Suprapubic skin (tissue), 4 donors: ENCODE data around the gene PXDC1.

Source experiments
- EP300 ChIP-seq: sonication (generic); formaldehyde crosslinking; IDR thresholded peaks from one replicate; pipeline ENCODE4 v1.6.1; 2017; ENCODE audit warnings: antibody characterized with exemption
- POLR2A ChIP-seq, 2 donors: fragments of 450-650 bp; IDR thresholded peaks; one replicate each; pipeline ENCODE4 v1.6.1; 2017; ENCODE audit warnings: antibody characterized with exemption in 2 of 2, mild to moderate bottlenecking in 2 of 2, moderate library complexity in 2 of 2
- POLR2AphosphoS5 ChIP-seq, 3 donors: sonication (generic); formaldehyde crosslinking; IDR thresholded peaks; one replicate each; pipeline ENCODE4 v1.6.1; 2017; ENCODE audit warnings: antibody characterized with exemption in 3 of 3
- TF ChIP-seq, protein P1 (sequence below), 2 donors: fragments of 200-600 bp in 1 of 2; fragments of 450-650 bp in 1 of 2; sonication (generic) in 1 of 2; IDR thresholded peaks; one replicate each; pipeline ENCODE4 v1.5.1; 2016 to 2019; ENCODE audit warnings: antibody characterized with exemption in 2 of 2, mild to moderate bottlenecking in 1 of 2, moderate library complexity in 1 of 2

DNA sequence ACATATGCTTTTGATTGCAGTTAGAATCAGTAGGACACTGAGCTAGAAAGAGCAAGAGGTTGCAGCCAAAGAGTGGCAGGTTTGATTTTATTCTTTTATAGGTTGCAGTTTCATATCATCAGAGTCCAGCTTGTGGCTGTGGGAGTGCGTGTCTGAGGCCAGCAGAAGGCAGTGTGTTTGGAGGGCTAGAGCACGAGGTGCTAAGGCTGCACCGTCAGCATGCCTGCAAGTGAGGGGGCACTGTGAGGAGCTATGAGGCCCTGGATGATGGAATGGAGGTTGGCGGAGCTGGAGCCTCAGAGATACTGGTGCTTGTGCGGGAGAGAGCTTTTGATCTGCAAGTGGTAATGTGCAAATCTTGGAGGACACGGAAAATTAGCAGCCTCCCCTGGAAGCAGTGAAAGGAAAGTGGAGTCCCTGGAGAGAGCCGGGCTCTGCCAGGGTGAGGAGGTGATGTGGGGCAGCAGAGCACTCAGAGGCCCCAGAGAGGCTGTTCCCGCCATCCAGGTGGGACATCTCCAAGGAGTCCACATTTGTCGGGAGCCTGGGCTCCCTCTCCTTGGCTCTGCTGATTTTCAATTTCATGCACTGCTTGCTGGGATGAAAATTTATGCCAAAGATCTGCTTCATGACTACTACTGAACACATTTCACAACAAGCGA, 43.6 kb downstream of the PXDC1 start:
- TF ChIP-seq POLR2A (IDR thresholded peaks at IDR 0.05) (no peak), EP300 (no peak), POLR2AphosphoS5 (IDR thresholded peaks at IDR 0.05) (no peak)
- TF ChIP-seq, protein P1, sequence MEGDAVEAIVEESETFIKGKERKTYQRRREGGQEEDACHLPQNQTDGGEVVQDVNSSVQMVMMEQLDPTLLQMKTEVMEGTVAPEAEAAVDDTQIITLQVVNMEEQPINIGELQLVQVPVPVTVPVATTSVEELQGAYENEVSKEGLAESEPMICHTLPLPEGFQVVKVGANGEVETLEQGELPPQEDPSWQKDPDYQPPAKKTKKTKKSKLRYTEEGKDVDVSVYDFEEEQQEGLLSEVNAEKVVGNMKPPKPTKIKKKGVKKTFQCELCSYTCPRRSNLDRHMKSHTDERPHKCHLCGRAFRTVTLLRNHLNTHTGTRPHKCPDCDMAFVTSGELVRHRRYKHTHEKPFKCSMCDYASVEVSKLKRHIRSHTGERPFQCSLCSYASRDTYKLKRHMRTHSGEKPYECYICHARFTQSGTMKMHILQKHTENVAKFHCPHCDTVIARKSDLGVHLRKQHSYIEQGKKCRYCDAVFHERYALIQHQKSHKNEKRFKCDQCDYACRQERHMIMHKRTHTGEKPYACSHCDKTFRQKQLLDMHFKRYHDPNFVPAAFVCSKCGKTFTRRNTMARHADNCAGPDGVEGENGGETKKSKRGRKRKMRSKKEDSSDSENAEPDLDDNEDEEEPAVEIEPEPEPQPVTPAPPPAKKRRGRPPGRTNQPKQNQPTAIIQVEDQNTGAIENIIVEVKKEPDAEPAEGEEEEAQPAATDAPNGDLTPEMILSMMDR (IDR thresholded peaks at IDR 0.05): no peak
